Right cardiac atrium (tissue), 5 donors: Measurements from ENCODE around the gene TAGLN. TPM values are rescaled to one million over a fixed set of nuclear protein-coding genes. Genes with fewer than 3 reads are reported as not detected.

ENCODE experiments used
- ATAC-seq, 2 donors: fragments of 200-7000 bp; cut with Tn5 transposase; one replicate each; pipeline versions ENCODE4 v1.8.0 to v1.9.1; 2020; ENCODE audit warnings: moderate library complexity in 2 of 2, mild to moderate bottlenecking in 1 of 2
- DNase-seq, 3 donors: peaks; one replicate each; pipeline ENCODE4 v3.0.0-alpha.2; 2020
- H3K27ac ChIP-seq: one replicate; pipeline ENCODE4 v1.5.1; 2013; ENCODE audit warnings: mild to moderate bottlenecking, low read length, control low read depth, moderate library complexity
- H3K27me3 ChIP-seq: one replicate; pipeline ENCODE4 v1.6.1; 2013; ENCODE audit not compliant: control insufficient read depth, insufficient read depth
- H3K4me1 ChIP-seq: one replicate; pipeline ENCODE4 v1.6.1; 2013; ENCODE audit warnings: low read length; ENCODE audit not compliant: control insufficient read depth, insufficient read depth
- H3K4me3 ChIP-seq: one replicate; pipeline ENCODE4 v1.5.1; 2013; ENCODE audit warnings: low read length, control low read depth
- H3K9me3 ChIP-seq: one replicate; pipeline ENCODE4 v1.6.1; 2013; ENCODE audit warnings: low read length; ENCODE audit not compliant: control insufficient read depth
- WGBS: extraction: QIAGEN DNeasy Blood & Tissue Kit; methylation state at CpG from one replicate; pipeline ENCODE4 v1.1.7; 2013; 5-methylcytosine and 5-hydroxymethylcytosine counted together
- intact Hi-C, 4 donors: fragments of 100-400 bp; cut with DNase I; formaldehyde crosslinking; loops; one replicate each; pipeline versions ENCODE4 v1.11.0 to v1.14.0; 2022 to 2023
- polyA plus RNA-seq: library from polyadenylated mRNA; stranded (reverse); fragments of 200-250 nt; gene quantifications from one replicate; pipeline ENCODE4 v1.2.3, GENCODE V29; 2013
- total RNA-seq, 4 donors: library from RNA; stranded (reverse); fragmentation: NEBNext Ultra II Directional; extraction: Animal tissue kit (Norgen Biotek cat#: 25700); gene quantifications; one replicate each; pipeline ENCODE4 v1.2.1, GENCODE V29; 2021
- donor health status: healthy with polysubstance abuse.
- donor health status: DM: no; HTN: yes; CAD: no.
- donor health status: DM: no; HTN: no; CAD: no.
- donor health status: DM: no; HTN: yes; CAD: no; lungs with severe emphysema.
- donor health status: DM: yes; HTN: yes; CAD: no.

TAGLN gene
- total and polyA plus RNA-seq, 5 donors: 414 to 1,307 (median 937) TPM

DNA sequence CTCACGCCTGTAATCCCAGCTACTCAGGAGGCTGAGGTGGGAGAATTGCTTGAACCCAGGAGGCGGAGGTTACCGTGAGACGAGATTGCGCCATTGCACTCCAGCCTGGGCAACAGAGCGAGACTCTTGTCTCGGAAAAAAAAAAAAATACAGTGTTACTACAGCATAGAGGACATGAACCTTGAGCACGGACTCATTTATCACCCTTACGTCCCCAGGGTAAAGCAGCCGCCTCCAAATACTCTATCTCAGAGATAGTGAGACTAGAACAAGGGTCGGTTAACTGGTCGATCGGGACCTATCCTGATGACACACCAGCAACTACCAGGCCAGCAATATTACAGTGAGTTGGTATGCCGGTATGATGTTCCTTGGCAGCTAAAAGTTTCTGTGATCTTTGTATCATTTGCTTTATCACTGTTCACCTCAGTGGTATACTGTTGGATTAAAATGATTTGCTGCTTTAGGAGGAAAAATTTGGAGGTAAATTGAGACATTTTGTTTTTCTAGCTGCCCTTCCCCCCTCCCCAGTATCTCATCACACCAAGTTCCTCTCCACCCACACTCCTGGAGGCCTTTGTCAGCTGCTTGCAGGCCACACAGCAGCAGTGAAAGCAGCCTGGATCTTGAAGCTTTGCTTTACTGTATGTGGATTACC lies 27.6 kb upstream of the TAGLN start:
- ATAC-seq (peak; percentile 19 to 33), DNase-seq (peak in 2 of 3 donors; percentile 45 to 51)
- no peaks in the 10 kb centered on the region for H3K27me3 ChIP-seq
- intact Hi-C loops: no loop called here
- H3K27ac ChIP-seq: peak overlapping the region; percentile 53
- H3K4me3 ChIP-seq: no peak overlapping the region
- peaks cover 9% of the 10 kb centered on the region for H3K4me1 ChIP-seq
- H3K9me3 ChIP-seq: no peaks in the 10 kb centered on the region
- 55% methylated on average over 14 of the region's 14 CpGs for WGBS

DNA sequence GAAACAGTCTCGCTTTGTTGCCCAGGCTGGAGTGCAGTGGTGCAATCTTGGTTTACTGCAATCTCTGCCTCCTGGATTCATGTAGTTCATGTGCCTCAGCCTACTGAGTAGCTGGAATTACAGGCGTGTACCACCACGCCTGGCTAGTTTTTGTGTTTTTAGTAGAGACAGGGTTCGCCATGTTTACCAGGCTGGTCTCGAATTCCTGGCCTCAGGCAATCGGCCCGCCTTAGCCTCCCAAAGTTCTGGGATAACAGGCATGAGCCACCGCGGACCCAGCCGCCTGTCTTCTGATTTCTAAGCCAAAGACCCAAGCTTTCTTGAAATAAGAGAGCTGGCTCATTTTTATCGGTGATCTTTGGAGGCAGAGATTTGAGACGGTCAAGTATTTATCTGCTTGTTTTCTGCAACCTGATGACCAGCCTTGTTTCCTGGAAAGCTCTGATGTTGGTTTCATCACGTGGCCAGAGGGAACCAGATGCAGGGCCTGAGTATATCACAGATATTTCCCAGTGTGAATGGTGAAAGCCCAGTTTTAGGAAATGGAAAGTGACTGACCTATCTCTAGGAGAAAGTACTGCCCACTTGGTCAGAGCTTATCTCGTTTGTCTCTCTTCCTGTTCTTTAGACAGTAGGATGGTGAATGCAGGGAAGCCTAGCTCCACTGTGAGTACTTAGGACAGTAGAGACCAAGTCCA lies 26.3 kb upstream of the TAGLN start:
- intact Hi-C loops: no loop called here

DNA sequence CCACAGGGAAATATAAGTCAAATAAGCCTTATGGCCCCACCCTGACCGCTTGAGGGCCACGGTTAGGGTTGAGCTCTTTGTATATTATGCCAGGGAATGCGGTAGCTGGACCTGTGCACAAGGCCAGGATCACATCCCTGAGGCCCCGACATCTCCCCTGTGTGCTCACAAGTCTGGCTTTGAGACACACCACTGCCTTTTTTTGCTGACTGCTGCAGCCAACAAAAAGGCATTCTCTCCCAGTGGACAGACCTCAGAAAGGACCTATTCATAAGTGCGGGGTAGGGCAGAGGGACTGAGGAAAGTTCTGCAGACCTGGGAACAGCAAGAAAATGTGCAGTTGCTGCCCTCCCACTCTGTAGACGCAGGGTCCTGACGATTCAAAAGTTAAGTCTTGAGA lies 24.1 kb upstream of the TAGLN start:
- ATAC-seq (no peak), DNase-seq (peak in 1 of 3 donors; percentile 19)
- H3K27ac ChIP-seq: peak overlapping the region; percentile 21
- peaks cover 19% of the 10 kb centered on the region for H3K4me1 ChIP-seq
- no peaks in the 10 kb centered on the region for H3K9me3 ChIP-seq
- WGBS: 54% methylated on average over 7 of the region's 7 CpGs
- intact Hi-C loops: no loop called here
- H3K4me3 ChIP-seq: no peak overlapping the region
- no peaks in the 10 kb centered on the region for H3K27me3 ChIP-seq

More for the DNA sequence above, 26.3 kb upstream of the TAGLN start:
- Histone ChIP-seq H3K27ac (peak overlapping the region; percentile 63), H3K4me1 (peaks cover 9% of the 10 kb centered on the region), H3K9me3 (no peaks in the 10 kb centered on the region), H3K4me3 (no peak overlapping the region), H3K27me3 (no peaks in the 10 kb centered on the region)
- ATAC-seq (peak; percentile 70 to 75), DNase-seq (peak in 2 of 3 donors; percentile 47 to 63)
- 46% methylated on average over 14 of the region's 14 CpGs for WGBS

DNA sequence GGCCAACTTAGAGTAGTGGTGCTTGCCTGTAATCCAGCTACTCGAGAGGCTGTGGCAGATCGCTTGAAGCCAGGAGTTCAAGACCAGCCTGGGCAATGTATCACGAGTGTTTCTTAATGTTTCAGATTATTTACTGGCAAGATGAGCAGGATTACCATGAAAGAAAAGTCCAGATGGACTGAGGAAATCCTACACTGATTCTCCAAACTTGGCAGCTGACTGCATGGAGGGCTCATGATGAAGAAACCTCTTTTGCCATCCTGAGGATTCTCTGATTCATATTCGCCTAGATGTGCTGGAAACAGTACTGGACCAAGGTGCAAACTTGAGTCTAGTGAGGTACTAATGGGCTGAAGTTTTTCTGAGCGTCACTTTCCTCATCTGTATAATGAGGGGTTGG lies 23.4 kb upstream of the TAGLN start:
- 80% methylated on average over 5 of the region's 5 CpGs for WGBS

DNA sequence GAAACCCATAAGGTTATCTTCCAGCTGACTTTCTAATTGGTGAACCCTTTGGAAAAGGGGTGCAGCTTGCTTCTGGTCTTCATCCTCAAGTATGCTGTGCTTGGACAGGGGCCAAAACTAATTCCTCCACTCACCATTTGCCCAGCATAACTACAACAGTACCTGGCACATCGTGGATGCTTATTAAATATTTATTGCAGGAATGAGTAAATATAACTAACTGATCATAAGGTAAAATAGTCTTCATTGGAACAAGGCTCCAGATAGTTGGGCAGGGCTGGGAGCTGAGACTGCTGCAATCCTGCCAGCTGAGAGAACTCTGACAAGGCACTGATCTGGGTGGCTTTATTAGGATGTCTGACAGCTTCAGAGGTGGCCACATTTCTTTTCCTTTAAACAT lies 23.0 kb upstream of the TAGLN start:
- Histone ChIP-seq H3K4me1 (peaks cover 24% of the 10 kb centered on the region), H3K4me3 (no peak overlapping the region), H3K9me3 (no peaks in the 10 kb centered on the region), H3K27me3 (no peaks in the 10 kb centered on the region), H3K27ac (no peak overlapping the region)
- WGBS: 71% methylated on average over 1 of the region's 1 CpG
- ATAC-seq: no peak
- no peak for DNase-seq
- intact Hi-C loops: no loop called here

More for the DNA sequence above, 23.4 kb upstream of the TAGLN start:
- intact Hi-C loops: no loop called here
- ATAC-seq (no peak), DNase-seq (no peak)
- peaks cover 21% of the 10 kb centered on the region for H3K4me1 ChIP-seq
- H3K4me3 ChIP-seq: no peak overlapping the region
- H3K27ac ChIP-seq: no peak overlapping the region
- H3K27me3 ChIP-seq: no peaks in the 10 kb centered on the region
- no peaks in the 10 kb centered on the region for H3K9me3 ChIP-seq

DNA sequence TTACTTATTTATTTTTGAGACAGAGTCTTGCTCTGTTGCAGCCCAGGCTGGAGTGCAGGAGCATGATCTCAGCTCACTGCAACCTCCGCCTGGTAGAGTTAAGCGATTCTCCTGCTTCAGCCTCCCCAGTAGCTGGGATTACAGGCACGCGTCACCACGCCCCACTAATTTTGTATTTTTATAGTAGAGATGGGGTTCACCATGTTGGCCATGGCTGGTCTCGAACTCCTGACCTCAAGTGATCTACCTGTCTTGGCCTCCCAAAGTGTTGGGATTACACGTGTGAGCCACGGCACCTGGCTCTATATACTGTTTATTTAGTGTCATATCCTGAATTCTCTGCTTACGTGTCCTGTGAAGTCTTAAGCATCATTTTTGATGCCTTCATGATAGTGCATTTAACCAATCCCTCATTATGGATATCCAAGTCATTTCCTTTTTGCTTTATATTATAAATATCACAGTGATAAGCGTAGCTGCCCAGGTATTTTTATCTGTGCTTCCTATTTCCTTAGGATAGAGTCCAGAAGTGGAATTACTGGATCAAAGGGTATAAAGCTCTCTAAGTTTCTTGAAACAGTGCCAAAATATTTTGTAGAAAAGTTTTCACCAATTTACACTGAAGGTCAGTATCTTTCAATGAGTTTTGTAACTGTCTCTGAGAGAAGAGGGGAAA lies 21.5 kb upstream of the TAGLN start:
- peak overlapping the region; percentile 93 for H3K4me3 ChIP-seq
- peak overlapping the region; percentile 19 for H3K27ac ChIP-seq
- no peaks in the 10 kb centered on the region for H3K9me3 ChIP-seq
- WGBS: 79% methylated on average over 10 of the region's 10 CpGs
- no peak for ATAC-seq
- DNase-seq: peak in 1 of 3 donors; percentile 35
- H3K27me3 ChIP-seq: no peaks in the 10 kb centered on the region
- intact Hi-C loops: no loop called here
- peaks cover 19% of the 10 kb centered on the region for H3K4me1 ChIP-seq

DNA sequence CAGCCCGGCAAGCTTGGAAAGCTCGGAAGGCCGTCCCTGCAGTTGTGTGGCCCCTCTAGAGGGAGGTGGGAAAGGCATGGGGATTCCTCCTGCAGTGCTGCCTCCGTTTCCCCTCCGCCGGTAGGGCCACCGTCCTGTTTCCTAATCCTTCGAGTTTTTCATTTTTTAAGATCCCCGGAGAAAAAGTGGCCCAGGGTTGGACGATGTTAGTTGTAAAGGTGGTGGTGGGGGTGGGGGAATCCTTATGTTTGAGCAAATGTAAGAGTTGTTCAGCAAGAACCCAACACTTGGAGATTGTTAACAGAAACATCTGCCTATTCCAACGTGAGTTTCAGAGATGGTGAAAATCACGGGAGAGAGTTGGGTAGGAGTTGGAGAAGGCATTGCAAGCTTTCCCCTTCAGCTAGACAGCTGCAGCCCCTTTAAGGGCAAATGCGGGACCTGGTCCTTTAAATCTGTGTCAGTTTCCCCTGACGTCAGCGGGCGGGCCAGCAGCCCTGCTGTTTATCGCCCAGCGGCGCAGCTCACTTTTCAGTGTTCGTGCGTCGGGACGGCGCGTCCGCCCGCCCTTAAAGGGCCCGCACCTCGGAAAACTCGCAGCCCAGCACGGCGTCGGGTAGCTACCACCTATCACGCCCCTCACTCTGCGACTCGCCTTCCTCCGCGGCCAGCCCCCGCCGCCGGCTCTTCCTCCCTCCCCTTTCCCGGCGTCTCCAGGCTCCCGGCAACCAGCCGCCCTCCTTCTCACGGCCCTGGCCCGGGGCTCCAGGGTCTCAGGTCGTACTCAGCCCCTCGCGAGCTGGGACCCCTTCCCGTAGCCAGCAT lies 20.7 kb upstream of the TAGLN start, which contains the start of gene SIDT2:
Gene SIDT2 (plus strand): TSS at position 534 of the 825 bp plus-strand sequence. CDS start 521 bp downstream, outside the sequence.
- Histone ChIP-seq H3K27ac (peak within 1 kb of the TSS; percentile 92), H3K9me3 (no peaks in the 10 kb centered on the region), H3K4me3 (peak within 1 kb of the TSS; percentile 93), H3K4me1 (peaks cover 17% of the 10 kb centered on the region), H3K27me3 (no peaks in the 10 kb centered on the region)
- WGBS: under 1% methylated on average over 51 of the region's 51 CpGs
- ATAC-seq (peak; percentile 94 to 95), DNase-seq (peak; percentile 96 to 98 (median 98))
- intact Hi-C loops: no loop called here

DNA sequence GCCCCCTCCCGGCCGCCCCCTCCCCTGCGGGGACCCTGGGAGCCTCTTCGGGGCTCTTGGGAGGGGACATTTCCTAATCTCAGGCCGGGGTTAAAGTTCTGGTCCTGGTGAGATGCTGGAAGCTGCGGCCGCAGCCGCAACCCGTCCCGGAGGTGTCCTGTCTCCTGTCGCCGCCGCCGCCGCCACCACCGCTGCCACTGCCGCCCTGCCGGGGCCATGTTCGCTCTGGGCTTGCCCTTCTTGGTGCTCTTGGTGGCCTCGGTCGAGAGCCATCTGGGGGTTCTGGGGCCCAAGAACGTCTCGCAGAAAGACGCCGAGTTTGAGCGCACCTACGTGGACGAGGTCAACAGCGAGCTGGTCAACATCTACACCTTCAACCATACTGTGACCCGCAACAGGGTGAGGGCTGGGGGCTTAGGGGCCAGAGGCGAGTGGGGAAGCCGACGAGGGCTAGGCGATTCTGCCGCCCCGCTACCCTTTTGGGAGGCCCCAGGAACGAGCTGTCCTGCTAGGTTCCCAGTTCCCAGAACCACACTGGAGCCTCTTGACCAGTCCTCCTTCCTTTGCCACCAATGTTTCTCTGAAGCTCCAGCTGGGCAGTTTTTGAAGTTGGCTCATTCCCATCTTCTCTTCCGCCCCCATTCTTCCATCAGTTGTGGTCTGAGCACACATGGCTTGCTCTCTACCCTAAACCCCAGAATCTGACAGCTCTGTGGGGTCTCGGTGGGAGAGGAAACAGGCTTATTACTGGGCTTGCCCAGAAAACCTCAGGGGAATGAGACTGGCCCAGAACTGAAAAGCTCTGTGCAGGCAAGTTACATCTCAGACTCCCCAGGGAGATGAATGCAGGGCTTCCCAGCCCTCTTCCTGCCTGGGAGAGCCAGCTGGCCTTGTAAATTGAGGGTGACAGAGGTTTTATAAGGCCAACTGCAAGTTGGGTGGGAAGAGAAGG lies 19.8 kb upstream of the TAGLN start:
- Histone ChIP-seq H3K27ac (peak overlapping the region; percentile 66), H3K4me1 (peaks cover 17% of the 10 kb centered on the region), H3K9me3 (no peaks in the 10 kb centered on the region), H3K4me3 (peak overlapping the region; percentile 93), H3K27me3 (no peaks in the 10 kb centered on the region)
- under 1% methylated on average over 39 of the region's 39 CpGs for WGBS
- intact Hi-C loops: no loop called here
- DNase-seq (peak; percentile 35 to 80 (median 79)), ATAC-seq (peak; percentile 34 to 48)

DNA sequence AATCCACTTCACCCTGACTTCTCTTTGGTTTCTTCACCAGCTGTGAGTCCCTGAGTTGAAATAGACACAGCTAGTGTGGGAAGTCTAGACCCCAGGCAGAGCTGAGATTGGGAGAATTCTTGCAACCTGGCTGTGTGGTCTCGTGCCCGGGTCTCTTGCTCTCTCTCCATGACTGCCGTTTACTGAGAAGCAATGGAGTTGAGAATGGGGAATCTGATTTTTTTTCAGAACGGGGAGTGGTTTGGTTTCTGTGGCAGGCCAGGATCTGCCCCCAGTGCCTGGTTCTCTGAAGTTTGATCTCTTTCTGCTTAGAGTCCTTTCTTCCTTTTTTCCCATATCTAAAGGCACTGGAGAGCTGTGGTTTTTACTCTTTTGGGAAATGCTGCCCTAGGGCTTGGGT lies 19.1 kb upstream of the TAGLN start:
- Histone ChIP-seq H3K4me1 (peaks cover 17% of the 10 kb centered on the region), H3K4me3 (peak overlapping the region; percentile 93), H3K9me3 (no peaks in the 10 kb centered on the region), H3K27me3 (no peaks in the 10 kb centered on the region), H3K27ac (peak overlapping the region; percentile 66)
- intact Hi-C loops: loop anchor here in 2 of 4 donors (5.0 kb wide), 2 partner anchors 37 to 47 kb away; no protein-coding TSS in a partner anchor
- DNase-seq: peak in 1 of 3 donors; percentile 45
- no peak for ATAC-seq
- 37% methylated on average over 4 of the region's 4 CpGs for WGBS
